Endodermal cell (in vitro differentiated cells): Measurements from ENCODE around the gene C19orf47. TPM values are rescaled to one million over a fixed set of nuclear protein-coding genes. Genes with fewer than 3 reads are reported as not detected.

Experiments
- DNase-seq: peaks from one replicate; pipeline ENCODE4 v3.0.0-alpha.2; 2017
- H3K27ac ChIP-seq: 2 replicates; pipeline ENCODE4 v1.5.1; 2013; ENCODE audit warnings: mild to moderate bottlenecking, low read depth, low read length, moderate library complexity
- H3K27me3 ChIP-seq: 2 replicates; pipeline ENCODE4 v1.6.1; 2013; ENCODE audit warnings: mild to moderate bottlenecking, low read length, moderate library complexity; ENCODE audit not compliant: insufficient read depth, control insufficient read depth, poor library complexity, severe bottlenecking
- H3K36me3 ChIP-seq: 2 replicates; pipeline ENCODE4 v1.7.0; 2013; ENCODE audit warnings: mild to moderate bottlenecking, low read length, moderate library complexity; ENCODE audit not compliant: control insufficient read depth, insufficient read depth
- H3K4me1 ChIP-seq: one replicate; pipeline ENCODE4 v1.7.0; 2013; ENCODE audit warnings: low read length; ENCODE audit not compliant: control insufficient read depth, insufficient read depth
- H3K4me3 ChIP-seq: 2 replicates; pipeline ENCODE4 v1.5.1; 2013; ENCODE audit warnings: mild to moderate bottlenecking, low read length, moderate library complexity
- H3K9ac ChIP-seq: 2 replicates; pipeline ENCODE4 v1.6.1; 2013; ENCODE audit warnings: mild to moderate bottlenecking, low read length, moderate library complexity; ENCODE audit not compliant: poor library complexity, severe bottlenecking; ENCODE audit errors: extremely low read depth
- H3K9me3 ChIP-seq: 2 replicates; pipeline ENCODE4 v1.6.1; 2013; ENCODE audit warnings: mild to moderate bottlenecking, low read length, moderate library complexity; ENCODE audit not compliant: control insufficient read depth
- H3K27ac Mint-ChIP-seq: 2 replicates; pipeline ENCODE4 v1.8.0; 2020; ENCODE audit warnings: mixed read lengths
- H3K27me3 Mint-ChIP-seq: 2 replicates; pipeline ENCODE4 v1.8.0; 2021; ENCODE audit warnings: mild to moderate bottlenecking, mixed read lengths; ENCODE audit not compliant: insufficient read depth
- H3K36me3 Mint-ChIP-seq: 2 replicates; pipeline ENCODE4 v1.8.0; 2020; ENCODE audit warnings: low read depth, mixed read lengths
- H3K4me1 Mint-ChIP-seq: 2 replicates; pipeline ENCODE4 v1.8.0; 2020; ENCODE audit warnings: mixed read lengths
- H3K4me3 Mint-ChIP-seq: 2 replicates; pipeline ENCODE4 v1.8.0; 2020; ENCODE audit warnings: mild to moderate bottlenecking, moderate library complexity, mixed read lengths
- H3K9me3 Mint-ChIP-seq: 2 replicates; pipeline ENCODE4 v1.8.0; 2020; ENCODE audit warnings: mild to moderate bottlenecking, mixed read lengths
- WGBS, 2 experiments: methylation state at CpG; one replicate each; pipeline versions ENCODE4 v1.1.5 to v1.1.7; 2013; ENCODE audit warnings: missing lambda C conversion rate in 2 of 2, mixed read lengths in 1 of 2; ENCODE audit not compliant: insufficient coverage in 1 of 2, insufficient read length in 1 of 2; 5-methylcytosine and 5-hydroxymethylcytosine counted together
- total RNA-seq, 2 donors: library from RNA; stranded (reverse); fragmentation: NEBNext Ultra II Directional in 1 of 2; extraction: Animal tissue kit (Norgen Biotek cat#: 25700) in 1 of 2; gene quantifications; 2 replicates in 1 of 2; 3 replicates in 1 of 2; pipeline ENCODE4 v1.2.1, GENCODE V29; 2021
- TF ChIP-seq, protein P1 (sequence below): fragments of 200-600 bp; sonication (generic); conservative IDR thresholded peaks from 2 replicates; pipeline ENCODE4 v1.5.0; 2021; ENCODE audit warnings: antibody characterized with exemption, mild to moderate bottlenecking

Gene C19orf47
- total RNA-seq, 2 donors from 2014 or later = 15.6 to 18.1 TPM

DNA sequence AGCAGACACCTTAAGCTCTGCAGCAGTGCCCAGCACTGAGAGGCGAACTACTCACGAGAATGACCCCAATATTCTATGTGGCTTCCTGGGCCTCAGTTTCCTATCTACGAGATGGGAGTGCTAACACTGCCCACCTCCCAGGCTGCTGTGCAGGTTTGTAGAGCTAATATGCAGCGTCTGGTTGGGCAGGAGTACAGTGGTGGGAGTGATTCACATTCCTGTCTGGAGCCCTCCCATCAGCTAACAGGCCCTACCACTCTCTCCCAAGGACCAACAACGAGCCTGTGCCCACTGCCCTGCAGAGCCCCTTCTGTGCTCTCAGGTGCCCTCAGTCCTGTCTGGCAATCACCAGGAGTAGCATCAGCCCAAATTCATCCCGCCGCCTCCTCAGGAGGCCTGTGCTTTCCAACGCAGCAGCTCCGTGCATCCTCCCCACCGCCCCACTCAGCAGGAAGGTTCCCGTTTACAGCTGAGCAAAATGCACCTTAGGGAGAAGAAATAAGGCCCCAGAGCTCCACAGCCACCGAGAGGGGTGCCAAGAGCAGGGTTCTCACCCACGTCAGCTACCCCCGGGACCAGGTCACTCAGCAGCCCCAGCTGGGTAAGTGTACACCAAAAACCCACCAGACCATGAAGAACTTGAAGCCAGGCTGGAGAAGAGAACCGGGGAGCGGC, 69.7 kb downstream of the C19orf47 start:
- WGBS, 2 experiments = 94 to 97% methylated on average over 9 to 16 of the region's 16 CpGs
- TF ChIP-seq, protein P1, sequence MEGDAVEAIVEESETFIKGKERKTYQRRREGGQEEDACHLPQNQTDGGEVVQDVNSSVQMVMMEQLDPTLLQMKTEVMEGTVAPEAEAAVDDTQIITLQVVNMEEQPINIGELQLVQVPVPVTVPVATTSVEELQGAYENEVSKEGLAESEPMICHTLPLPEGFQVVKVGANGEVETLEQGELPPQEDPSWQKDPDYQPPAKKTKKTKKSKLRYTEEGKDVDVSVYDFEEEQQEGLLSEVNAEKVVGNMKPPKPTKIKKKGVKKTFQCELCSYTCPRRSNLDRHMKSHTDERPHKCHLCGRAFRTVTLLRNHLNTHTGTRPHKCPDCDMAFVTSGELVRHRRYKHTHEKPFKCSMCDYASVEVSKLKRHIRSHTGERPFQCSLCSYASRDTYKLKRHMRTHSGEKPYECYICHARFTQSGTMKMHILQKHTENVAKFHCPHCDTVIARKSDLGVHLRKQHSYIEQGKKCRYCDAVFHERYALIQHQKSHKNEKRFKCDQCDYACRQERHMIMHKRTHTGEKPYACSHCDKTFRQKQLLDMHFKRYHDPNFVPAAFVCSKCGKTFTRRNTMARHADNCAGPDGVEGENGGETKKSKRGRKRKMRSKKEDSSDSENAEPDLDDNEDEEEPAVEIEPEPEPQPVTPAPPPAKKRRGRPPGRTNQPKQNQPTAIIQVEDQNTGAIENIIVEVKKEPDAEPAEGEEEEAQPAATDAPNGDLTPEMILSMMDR = no peak
- DNase-seq = no peak
- H3K9me3 Mint-ChIP-seq = no peaks in the 10 kb centered on the region
- no peaks in the 10 kb centered on the region for H3K27me3 Mint-ChIP-seq
- H3K4me1 Mint-ChIP-seq = peaks cover 45% of the 10 kb centered on the region
- H3K36me3 Mint-ChIP-seq = no peaks in the 10 kb centered on the region
- H3K9ac ChIP-seq = no peak overlapping the region
- no peaks in the 10 kb centered on the region for H3K27me3 ChIP-seq
- no peak overlapping the region for H3K4me3 Mint-ChIP-seq
- H3K9me3 ChIP-seq = no peaks in the 10 kb centered on the region
- peaks cover 5% of the 10 kb centered on the region for H3K4me1 ChIP-seq
- peak overlapping the region; percentile 52 for H3K27ac Mint-ChIP-seq
- H3K4me3 ChIP-seq = no peak overlapping the region
- no peak overlapping the region for H3K27ac ChIP-seq
- H3K36me3 ChIP-seq = peaks cover 10% of the 10 kb centered on the region

DNA sequence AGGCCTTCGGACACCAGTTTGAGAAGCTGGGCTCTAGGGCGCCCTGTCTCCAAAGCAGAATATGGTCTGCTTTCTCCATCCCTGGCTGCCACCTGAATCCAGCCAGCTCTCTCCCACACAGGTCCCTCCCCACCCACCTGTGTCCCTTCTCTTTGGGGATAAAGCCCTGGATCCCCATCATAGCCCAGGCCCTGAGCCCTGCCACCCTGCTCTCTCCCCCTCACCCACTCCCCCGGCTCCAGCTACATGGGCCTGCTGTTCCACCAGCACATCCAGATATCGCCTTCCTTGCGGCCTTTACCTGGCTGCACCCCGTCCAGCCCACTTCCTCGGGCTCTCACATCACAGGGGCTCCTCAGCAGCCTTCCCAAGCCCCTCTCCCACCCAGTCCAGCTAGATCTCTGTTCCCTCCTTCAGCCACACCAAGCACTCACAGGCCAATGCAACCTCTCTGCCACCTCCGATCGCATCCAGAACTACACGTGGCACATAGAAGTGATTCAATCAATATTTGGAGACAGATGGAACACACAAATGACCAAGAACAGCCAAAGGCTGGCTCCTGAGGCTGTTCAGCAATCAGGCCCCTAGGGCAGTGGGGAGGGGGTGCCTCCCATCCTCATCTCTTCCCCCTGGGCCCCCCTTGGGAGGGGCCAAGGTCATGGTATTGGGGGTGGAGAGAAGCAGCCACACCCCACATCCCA, 70.7 kb downstream of the C19orf47 start:
- Mint-ChIP-seq H3K27me3 (no peaks in the 10 kb centered on the region), H3K4me1 (peaks cover 37% of the 10 kb centered on the region), H3K4me3 (no peak overlapping the region), H3K36me3 (no peaks in the 10 kb centered on the region), H3K9me3 (no peaks in the 10 kb centered on the region), H3K27ac (peak overlapping the region; percentile 14)
- TF ChIP-seq, protein P1 = no peak
- Histone ChIP-seq H3K27ac (peak overlapping the region; percentile 36), H3K36me3 (peaks cover 10% of the 10 kb centered on the region), H3K4me3 (no peak overlapping the region), H3K9ac (no peak overlapping the region), H3K9me3 (no peaks in the 10 kb centered on the region), H3K4me1 (no peaks in the 10 kb centered on the region), H3K27me3 (no peaks in the 10 kb centered on the region)
- no peak for DNase-seq
- WGBS, 2 experiments = 91 to 94% methylated on average over 3 to 10 of the region's 10 CpGs

DNA sequence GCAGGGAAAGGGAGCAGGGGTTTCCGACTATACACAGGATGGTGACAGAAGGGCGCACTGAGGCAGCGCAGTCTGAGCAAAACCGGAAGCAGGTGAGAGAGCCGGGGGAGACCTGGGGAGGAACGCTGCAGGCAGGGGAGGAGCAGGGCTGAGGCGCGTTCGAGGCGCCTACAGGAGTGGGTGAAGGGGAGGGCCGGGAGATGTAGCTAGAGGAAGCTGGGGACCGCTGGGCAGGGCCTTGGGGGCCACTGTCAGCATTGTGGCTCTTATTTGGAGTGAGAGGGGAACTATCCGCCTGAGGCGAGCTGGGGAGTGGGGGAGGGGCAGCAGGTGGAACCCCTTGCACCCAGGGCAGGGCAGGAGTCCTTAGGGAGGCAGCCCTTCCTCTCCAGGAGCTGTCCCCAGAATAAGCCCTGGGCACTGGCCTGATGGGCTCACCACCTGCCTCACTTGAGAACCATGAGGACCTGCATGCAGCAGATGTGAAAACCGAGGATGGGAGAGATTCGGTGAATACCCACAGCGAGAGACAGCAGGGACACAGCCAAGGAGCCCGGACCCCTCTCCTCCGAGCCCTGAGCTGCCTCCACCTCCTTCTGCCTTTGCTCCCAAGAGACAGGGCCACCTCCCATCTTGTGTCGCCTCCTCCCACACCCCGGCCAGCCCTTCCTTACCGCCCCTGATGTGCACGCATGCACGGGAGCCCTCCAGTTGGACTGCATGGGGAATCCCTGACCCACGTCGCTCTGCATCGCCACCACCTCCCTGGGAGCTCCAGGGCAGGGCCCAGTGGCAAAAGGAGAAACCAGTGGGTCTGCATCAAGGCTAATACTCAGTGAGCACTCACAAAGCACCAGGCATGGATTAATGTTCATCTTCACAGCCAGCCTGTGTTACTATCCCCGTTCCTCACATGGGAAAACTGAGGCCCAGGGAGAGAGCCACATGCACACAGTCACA, 73.3 kb downstream of the C19orf47 start:
- H3K27ac Mint-ChIP-seq = peak overlapping the region; percentile 87
- Histone ChIP-seq H3K9me3 (no peaks in the 10 kb centered on the region), H3K36me3 (peaks cover 20% of the 10 kb centered on the region), H3K4me3 (no peak overlapping the region), H3K4me1 (no peaks in the 10 kb centered on the region), H3K9ac (no peak overlapping the region), H3K27ac (no peak overlapping the region), H3K27me3 (no peaks in the 10 kb centered on the region)
- peaks cover 5% of the 10 kb centered on the region for H3K36me3 Mint-ChIP-seq
- H3K9me3 Mint-ChIP-seq = no peaks in the 10 kb centered on the region
- DNase-seq = no peak
- TF ChIP-seq, protein P1 = no peak
- 90 to 93% methylated on average over 18 to 28 of the region's 28 CpGs for WGBS, 2 experiments
- H3K4me1 Mint-ChIP-seq = peaks cover 16% of the 10 kb centered on the region
- H3K4me3 Mint-ChIP-seq = no peak overlapping the region
- H3K27me3 Mint-ChIP-seq = no peaks in the 10 kb centered on the region
